ENCODE results near the gene DNAJC5.

GRCh38 chr20:63895952-63896263, 982 bp downstream of the DNAJC5 start:
- TF ChIP-seq, protein P1, sequence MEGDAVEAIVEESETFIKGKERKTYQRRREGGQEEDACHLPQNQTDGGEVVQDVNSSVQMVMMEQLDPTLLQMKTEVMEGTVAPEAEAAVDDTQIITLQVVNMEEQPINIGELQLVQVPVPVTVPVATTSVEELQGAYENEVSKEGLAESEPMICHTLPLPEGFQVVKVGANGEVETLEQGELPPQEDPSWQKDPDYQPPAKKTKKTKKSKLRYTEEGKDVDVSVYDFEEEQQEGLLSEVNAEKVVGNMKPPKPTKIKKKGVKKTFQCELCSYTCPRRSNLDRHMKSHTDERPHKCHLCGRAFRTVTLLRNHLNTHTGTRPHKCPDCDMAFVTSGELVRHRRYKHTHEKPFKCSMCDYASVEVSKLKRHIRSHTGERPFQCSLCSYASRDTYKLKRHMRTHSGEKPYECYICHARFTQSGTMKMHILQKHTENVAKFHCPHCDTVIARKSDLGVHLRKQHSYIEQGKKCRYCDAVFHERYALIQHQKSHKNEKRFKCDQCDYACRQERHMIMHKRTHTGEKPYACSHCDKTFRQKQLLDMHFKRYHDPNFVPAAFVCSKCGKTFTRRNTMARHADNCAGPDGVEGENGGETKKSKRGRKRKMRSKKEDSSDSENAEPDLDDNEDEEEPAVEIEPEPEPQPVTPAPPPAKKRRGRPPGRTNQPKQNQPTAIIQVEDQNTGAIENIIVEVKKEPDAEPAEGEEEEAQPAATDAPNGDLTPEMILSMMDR (IDR thresholded peaks at IDR 0.05): no peak
- TF ChIP-seq POLR2A (IDR thresholded peaks at IDR 0.05): no peak
